Ovary (tissue), 1 donor: Measurements from ENCODE around the gene FGG.

Source experiments
- EP300 ChIP-seq: sonication (generic); formaldehyde crosslinking; IDR thresholded peaks from one replicate; pipeline ENCODE4 v1.6.1; 2017; ENCODE audit warnings: antibody characterized with exemption
- POLR2A ChIP-seq: fragments of 450-650 bp; IDR thresholded peaks from one replicate; pipeline ENCODE4 v1.6.1; 2017; ENCODE audit warnings: antibody characterized with exemption, mild to moderate bottlenecking, moderate library complexity

- no peak for TF ChIP-seq EP300
- no peak for TF ChIP-seq POLR2A
Observed at GRCh38 chr4:154603033-154603943, 9.2 kb downstream of the FGG start.
